ELR (cell line): Measurements from ENCODE around the gene TMEM127.

ENCODE experiments used
- DNase-seq: peaks from one replicate; pipeline ENCODE4 v3.0.0-alpha.2; 2015; ENCODE audit warnings: low read depth

Gene TMEM127

GRCh38 chr2:96204836-96205624 lies 60.8 kb downstream of the TMEM127 start:
- DNase-seq: no peak

GRCh38 chr2:96203130-96204028 lies 62.4 kb downstream of the TMEM127 start:
- no peak for DNase-seq

- DNase-seq: no peak
Observed at GRCh38 chr2:96202152-96202854, 63.5 kb downstream of the TMEM127 start.

- no peak for DNase-seq
Observed at GRCh38 chr2:96201338-96201737, 64.5 kb downstream of the TMEM127 start.

GRCh38 chr2:96198921-96199320 lies 66.9 kb downstream of the TMEM127 start:
- no peak for DNase-seq
